Putamen (tissue), 1 donor: ENCODE results near the gene CSMD2.

Experiments used
- DNase-seq: peaks from one replicate; pipeline ENCODE4 v3.0.0-alpha.2; 2016; ENCODE audit warnings: low spot score

Gene CSMD2

GRCh38 chr1:33743221-33743998 lies 421.6 kb downstream of the CSMD2 start:
- no peak for DNase-seq

GRCh38 chr1:33742663-33743062 lies 422.4 kb downstream of the CSMD2 start:
- DNase-seq: no peak

- DNase-seq: no peak
These were observed 423.3 kb downstream of the CSMD2 start for GRCh38 chr1:33741749-33742148.

GRCh38 chr1:33740040-33740744 lies 424.8 kb downstream of the CSMD2 start:
- DNase-seq: no peak

- DNase-seq: no peak
These were observed 426.1 kb downstream of the CSMD2 start for GRCh38 chr1:33738976-33739375.

GRCh38 chr1:33738536-33738935 lies 426.5 kb downstream of the CSMD2 start:
- no peak for DNase-seq

GRCh38 chr1:33736496-33736895 lies 428.5 kb downstream of the CSMD2 start:
- no peak for DNase-seq

- no peak for DNase-seq
These were observed 429.4 kb downstream of the CSMD2 start for GRCh38 chr1:33735624-33736023.

GRCh38 chr1:33727310-33727709 lies 437.7 kb downstream of the CSMD2 start:
- DNase-seq: no peak

- no peak for DNase-seq
These were observed 438.7 kb downstream of the CSMD2 start for GRCh38 chr1:33726274-33726804.

- no peak for DNase-seq
These were observed 439.4 kb downstream of the CSMD2 start for GRCh38 chr1:33725556-33726160.

GRCh38 chr1:33725037-33725436 lies 440.0 kb downstream of the CSMD2 start:
- no peak for DNase-seq

- DNase-seq: no peak
These were observed 440.7 kb downstream of the CSMD2 start for GRCh38 chr1:33724348-33724747.

GRCh38 chr1:33723251-33723650 lies 441.8 kb downstream of the CSMD2 start:
- no peak for DNase-seq

GRCh38 chr1:33721301-33721815 lies 443.7 kb downstream of the CSMD2 start:
- no peak for DNase-seq

- no peak for DNase-seq
These were observed 445.0 kb downstream of the CSMD2 start for GRCh38 chr1:33719771-33720670.

- DNase-seq: no peak
These were observed 445.7 kb downstream of the CSMD2 start for GRCh38 chr1:33719326-33719725.

- no peak for DNase-seq
These were observed 446.8 kb downstream of the CSMD2 start for GRCh38 chr1:33718186-33718585.

GRCh38 chr1:33716976-33717688 lies 447.9 kb downstream of the CSMD2 start:
- no peak for DNase-seq

GRCh38 chr1:33715195-33715811 lies 449.7 kb downstream of the CSMD2 start:
- no peak for DNase-seq
